Measurements from ENCODE around the gene RBFOX2. TPM values are rescaled to one million over a fixed set of nuclear protein-coding genes. Genes with fewer than 3 reads are reported as not detected.

RBFOX2 gene
- total RNA-seq, 1 experiment from 2014 or later = 81.1 TPM

DNA sequence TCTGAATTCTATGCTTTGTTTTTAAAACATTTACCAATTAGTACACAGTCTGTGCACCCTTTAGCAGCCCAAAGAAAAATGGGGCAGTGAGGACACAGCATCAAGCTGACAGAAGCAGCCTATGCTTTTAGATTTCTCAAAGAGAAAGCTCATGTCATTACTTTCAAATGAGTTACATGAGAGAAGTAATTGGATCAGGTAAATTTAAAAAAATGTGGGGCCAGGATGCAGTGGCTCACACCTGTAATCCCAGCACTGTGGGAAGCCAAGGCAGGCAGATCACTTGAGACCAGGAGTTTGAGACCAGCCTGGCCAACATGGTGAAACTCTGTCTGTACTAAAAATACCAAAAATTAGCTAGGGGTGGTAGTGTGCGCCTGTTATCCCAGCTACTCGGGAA, 253.3 kb downstream of the RBFOX2 start:
- BruUV-seq (replicated peaks) = no TSS peak
- Histone ChIP-seq H3K36me3 (ENCODE audit: control insufficient read depth, insufficient read depth, low read length) (no peaks in the 10 kb centered on the region; the same call in 1 of the 2 replicates), H3K27ac (ENCODE audit: low read length) (no peak overlapping the region), H3K27me3 (ENCODE audit: control insufficient read depth, insufficient read depth, low read length) (no peaks in the 10 kb centered on the region), H3K9me3 (ENCODE audit: control insufficient read depth, insufficient read depth, low read depth, low read length) (no peaks in the 10 kb centered on the region), H3K4me3 (ENCODE audit: low read depth in 2 of 2, low read length in 2 of 2) (no peak overlapping the region), H3K4me1 (ENCODE audit: control insufficient read depth, insufficient read depth, low read length) (peaks cover 3% of the 10 kb centered on the region; the same call in 1 of the 2 replicates)
- ChIA-PET CTCF (interaction anchor here (0.6 to 0.7 kb wide), 2 partner anchors 29 to 155 kb away, joined by 4 to 6 read pairs; no protein-coding TSS in a partner anchor), POLR2A (no interaction called here)
- ATAC-seq (no peak), DNase-seq (ENCODE audit: low read depth, low spot score) (no peak)
- intact Hi-C loops (cut with micrococcal nuclease; ENCODE audit: unreplicated experiment) = no loop called here
- in situ Hi-C loops (cut with HindIII; ENCODE audit: low pct_unique_long_range_greater_than_20kb, low sequenced_read_pairs) = no loop called here
- TF ChIP-seq, protein P1, sequence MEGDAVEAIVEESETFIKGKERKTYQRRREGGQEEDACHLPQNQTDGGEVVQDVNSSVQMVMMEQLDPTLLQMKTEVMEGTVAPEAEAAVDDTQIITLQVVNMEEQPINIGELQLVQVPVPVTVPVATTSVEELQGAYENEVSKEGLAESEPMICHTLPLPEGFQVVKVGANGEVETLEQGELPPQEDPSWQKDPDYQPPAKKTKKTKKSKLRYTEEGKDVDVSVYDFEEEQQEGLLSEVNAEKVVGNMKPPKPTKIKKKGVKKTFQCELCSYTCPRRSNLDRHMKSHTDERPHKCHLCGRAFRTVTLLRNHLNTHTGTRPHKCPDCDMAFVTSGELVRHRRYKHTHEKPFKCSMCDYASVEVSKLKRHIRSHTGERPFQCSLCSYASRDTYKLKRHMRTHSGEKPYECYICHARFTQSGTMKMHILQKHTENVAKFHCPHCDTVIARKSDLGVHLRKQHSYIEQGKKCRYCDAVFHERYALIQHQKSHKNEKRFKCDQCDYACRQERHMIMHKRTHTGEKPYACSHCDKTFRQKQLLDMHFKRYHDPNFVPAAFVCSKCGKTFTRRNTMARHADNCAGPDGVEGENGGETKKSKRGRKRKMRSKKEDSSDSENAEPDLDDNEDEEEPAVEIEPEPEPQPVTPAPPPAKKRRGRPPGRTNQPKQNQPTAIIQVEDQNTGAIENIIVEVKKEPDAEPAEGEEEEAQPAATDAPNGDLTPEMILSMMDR (IDR thresholded peaks at IDR 0.05) = no peak

DNA sequence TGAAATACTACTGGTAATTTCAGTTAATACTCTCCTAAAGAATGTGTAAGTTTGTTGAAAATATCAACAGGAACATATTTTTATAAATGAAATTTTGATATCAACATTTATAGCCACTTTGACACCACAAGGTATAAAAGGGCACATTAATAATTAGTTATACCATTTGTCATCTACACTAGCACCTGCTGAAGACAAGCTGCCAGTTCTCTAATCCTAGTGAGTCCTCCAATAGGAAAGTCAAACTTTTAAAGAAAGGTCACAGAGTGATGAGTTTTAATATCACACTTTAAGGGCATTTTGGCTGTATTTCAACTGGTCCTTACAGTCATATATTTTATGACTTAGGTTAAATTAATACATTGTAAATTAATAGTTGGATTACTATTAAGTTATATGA, 258.6 kb downstream of the RBFOX2 start:
- TF ChIP-seq SIN3A (IDR thresholded peaks at IDR 0.05; ENCODE audit: borderline replicate concordance, insufficient read depth, low read depth, low read length) (no peak), TCF7L2 (IDR thresholded peaks at IDR 0.05; ENCODE audit: low read depth, low read length) (no peak), POLR2AphosphoS5 (IDR thresholded peaks at IDR 0.05; ENCODE audit: low read depth, low read length) (no peak)
- TF ChIP-seq, protein P2, sequence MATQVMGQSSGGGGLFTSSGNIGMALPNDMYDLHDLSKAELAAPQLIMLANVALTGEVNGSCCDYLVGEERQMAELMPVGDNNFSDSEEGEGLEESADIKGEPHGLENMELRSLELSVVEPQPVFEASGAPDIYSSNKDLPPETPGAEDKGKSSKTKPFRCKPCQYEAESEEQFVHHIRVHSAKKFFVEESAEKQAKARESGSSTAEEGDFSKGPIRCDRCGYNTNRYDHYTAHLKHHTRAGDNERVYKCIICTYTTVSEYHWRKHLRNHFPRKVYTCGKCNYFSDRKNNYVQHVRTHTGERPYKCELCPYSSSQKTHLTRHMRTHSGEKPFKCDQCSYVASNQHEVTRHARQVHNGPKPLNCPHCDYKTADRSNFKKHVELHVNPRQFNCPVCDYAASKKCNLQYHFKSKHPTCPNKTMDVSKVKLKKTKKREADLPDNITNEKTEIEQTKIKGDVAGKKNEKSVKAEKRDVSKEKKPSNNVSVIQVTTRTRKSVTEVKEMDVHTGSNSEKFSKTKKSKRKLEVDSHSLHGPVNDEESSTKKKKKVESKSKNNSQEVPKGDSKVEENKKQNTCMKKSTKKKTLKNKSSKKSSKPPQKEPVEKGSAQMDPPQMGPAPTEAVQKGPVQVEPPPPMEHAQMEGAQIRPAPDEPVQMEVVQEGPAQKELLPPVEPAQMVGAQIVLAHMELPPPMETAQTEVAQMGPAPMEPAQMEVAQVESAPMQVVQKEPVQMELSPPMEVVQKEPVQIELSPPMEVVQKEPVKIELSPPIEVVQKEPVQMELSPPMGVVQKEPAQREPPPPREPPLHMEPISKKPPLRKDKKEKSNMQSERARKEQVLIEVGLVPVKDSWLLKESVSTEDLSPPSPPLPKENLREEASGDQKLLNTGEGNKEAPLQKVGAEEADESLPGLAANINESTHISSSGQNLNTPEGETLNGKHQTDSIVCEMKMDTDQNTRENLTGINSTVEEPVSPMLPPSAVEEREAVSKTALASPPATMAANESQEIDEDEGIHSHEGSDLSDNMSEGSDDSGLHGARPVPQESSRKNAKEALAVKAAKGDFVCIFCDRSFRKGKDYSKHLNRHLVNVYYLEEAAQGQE (IDR thresholded peaks at IDR 0.05; ENCODE audit: insufficient read depth in 1 of 2, low read depth in 2 of 2, low read length in 1 of 2) = no peak
- TF ChIP-seq, protein P1 (IDR thresholded peaks at IDR 0.05) = no peak
- POLR2A ChIA-PET = no interaction called here
- Histone ChIP-seq H3K9me3 (ENCODE audit: control insufficient read depth, insufficient read depth, low read depth, low read length) (no peaks in the 10 kb centered on the region), H3K4me1 (ENCODE audit: control insufficient read depth, insufficient read depth, low read length) (no peaks in the 10 kb centered on the region), H3K36me3 (ENCODE audit: control insufficient read depth, insufficient read depth, low read length) (no peaks in the 10 kb centered on the region; the same call in 1 of the 2 replicates), H3K4me3 (ENCODE audit: low read depth in 2 of 2, low read length in 2 of 2) (no peak overlapping the region), H3K27me3 (ENCODE audit: control insufficient read depth, insufficient read depth, low read length) (no peaks in the 10 kb centered on the region), H3K27ac (ENCODE audit: low read length) (no peak overlapping the region)
- DNase-seq (ENCODE audit: low read depth, low spot score) = no peak
- BruUV-seq (replicated peaks) = no TSS peak
- CTCF ChIA-PET = no interaction called here
- intact Hi-C loops (cut with micrococcal nuclease; ENCODE audit: unreplicated experiment) = no loop called here
- no peak for ATAC-seq
- in situ Hi-C loops (cut with HindIII; ENCODE audit: low pct_unique_long_range_greater_than_20kb, low sequenced_read_pairs) = no loop called here

All from Panc1 (cell line).